Raji (cell line): Measurements from ENCODE around the gene KDELR3.

Experiments
- POLR2A ChIP-seq: IDR thresholded peaks from 2 replicates; pipeline ENCODE4 v1.6.1; 2011; ENCODE audit warnings: low read depth, low read length, control low read depth; ENCODE audit not compliant: insufficient read depth

The KDELR3 gene

GRCh38 chr22:38467904-38468442 lies at the start of gene KDELR3:
TSS of gene KDELR3 (plus strand) at chr22:38468096. CDS start at chr22:38468234, 138 bp downstream.
- TF ChIP-seq POLR2A: no peak

GRCh38 chr22:38418589-38418988 lies 49.3 kb upstream of the KDELR3 start:
- TF ChIP-seq POLR2A: no peak

- no peak for TF ChIP-seq POLR2A
These were observed 48.6 kb upstream of the KDELR3 start for GRCh38 chr22:38419121-38419857.

- TF ChIP-seq POLR2A: no peak
These were observed 48.1 kb upstream of the KDELR3 start for GRCh38 chr22:38419858-38420160.

- TF ChIP-seq POLR2A: no peak
These were observed 47.2 kb upstream of the KDELR3 start for GRCh38 chr22:38420734-38421133.

GRCh38 chr22:38422611-38423511 lies 45.0 kb upstream of the KDELR3 start:
- TF ChIP-seq POLR2A: no peak

GRCh38 chr22:38423512-38424503 lies 44.1 kb upstream of the KDELR3 start:
- TF ChIP-seq POLR2A: no peak

GRCh38 chr22:38424525-38425080 lies 43.3 kb upstream of the KDELR3 start:
- TF ChIP-seq POLR2A: no peak

- TF ChIP-seq POLR2A: no peak
These were observed 41.3 kb upstream of the KDELR3 start for GRCh38 chr22:38426628-38427027.

GRCh38 chr22:38427465-38427864 lies 40.4 kb upstream of the KDELR3 start:
- TF ChIP-seq POLR2A: no peak

GRCh38 chr22:38427940-38428339 lies 40.0 kb upstream of the KDELR3 start:
- no peak for TF ChIP-seq POLR2A

GRCh38 chr22:38428714-38429113 lies 39.2 kb upstream of the KDELR3 start:
- no peak for TF ChIP-seq POLR2A

- TF ChIP-seq POLR2A: no peak
These were observed 38.3 kb upstream of the KDELR3 start for GRCh38 chr22:38429499-38430068.

- TF ChIP-seq POLR2A: no peak
These were observed 36.5 kb upstream of the KDELR3 start for GRCh38 chr22:38431266-38432010.

GRCh38 chr22:38432264-38432663 lies 35.6 kb upstream of the KDELR3 start:
- no peak for TF ChIP-seq POLR2A
